OCI-LY3 (cell line): ENCODE data around the gene WSCD2.

Experiments used
- EZH2phosphoT487 ChIP-seq: fragments of 200-600 bp; shearing (Covaris generic); IDR thresholded peaks from 2 replicates; pipeline ENCODE4 v1.6.1; 2018; ENCODE audit warnings: antibody characterized with exemption, mixed run types, low read depth
- TF ChIP-seq, protein P1 (sequence below): fragments of 200-600, 300-600 bp; sonication (generic); IDR thresholded peaks from 2 replicates; pipeline ENCODE4 v1.5.1; 2014; ENCODE audit warnings: antibody characterized with exemption, low read length, low read depth

- TF ChIP-seq, protein P1, sequence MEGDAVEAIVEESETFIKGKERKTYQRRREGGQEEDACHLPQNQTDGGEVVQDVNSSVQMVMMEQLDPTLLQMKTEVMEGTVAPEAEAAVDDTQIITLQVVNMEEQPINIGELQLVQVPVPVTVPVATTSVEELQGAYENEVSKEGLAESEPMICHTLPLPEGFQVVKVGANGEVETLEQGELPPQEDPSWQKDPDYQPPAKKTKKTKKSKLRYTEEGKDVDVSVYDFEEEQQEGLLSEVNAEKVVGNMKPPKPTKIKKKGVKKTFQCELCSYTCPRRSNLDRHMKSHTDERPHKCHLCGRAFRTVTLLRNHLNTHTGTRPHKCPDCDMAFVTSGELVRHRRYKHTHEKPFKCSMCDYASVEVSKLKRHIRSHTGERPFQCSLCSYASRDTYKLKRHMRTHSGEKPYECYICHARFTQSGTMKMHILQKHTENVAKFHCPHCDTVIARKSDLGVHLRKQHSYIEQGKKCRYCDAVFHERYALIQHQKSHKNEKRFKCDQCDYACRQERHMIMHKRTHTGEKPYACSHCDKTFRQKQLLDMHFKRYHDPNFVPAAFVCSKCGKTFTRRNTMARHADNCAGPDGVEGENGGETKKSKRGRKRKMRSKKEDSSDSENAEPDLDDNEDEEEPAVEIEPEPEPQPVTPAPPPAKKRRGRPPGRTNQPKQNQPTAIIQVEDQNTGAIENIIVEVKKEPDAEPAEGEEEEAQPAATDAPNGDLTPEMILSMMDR = no peak
- TF ChIP-seq EZH2phosphoT487 = no peak
Observed at GRCh38 chr12:108193493-108193892, 64.4 kb downstream of the WSCD2 start.
